Measurements from ENCODE around the gene DNAAF1.

DNAAF1 gene

GRCh38 chr16:84176192-84177053 lies 31.3 kb downstream of the DNAAF1 start:
- Mint-ChIP-seq H3K27ac (ENCODE audit: low read depth) (no peak overlapping the region), H3K4me1 (peaks cover 7% of the 10 kb centered on the region), H3K27me3 (no peaks in the 10 kb centered on the region), H3K9me3 (no peaks in the 10 kb centered on the region), H3K36me3 (ENCODE audit: insufficient read depth) (peaks cover 8% of the 10 kb centered on the region), H3K4me3 (no peak overlapping the region)
- ATAC-seq (replicated peaks; ENCODE audit: extremely low read depth, poor library complexity, severe bottlenecking), result no peak
- no peak for DNase-seq (ENCODE audit: low spot score in 2 of 2)

- ATAC-seq (replicated peaks; ENCODE audit: extremely low read depth, poor library complexity, severe bottlenecking) (no peak), DNase-seq (ENCODE audit: low spot score in 2 of 2) (no peak)
- Mint-ChIP-seq H3K27me3 (no peaks in the 10 kb centered on the region), H3K4me1 (peaks cover 7% of the 10 kb centered on the region), H3K27ac (ENCODE audit: low read depth) (no peak overlapping the region), H3K4me3 (no peak overlapping the region), H3K9me3 (no peaks in the 10 kb centered on the region), H3K36me3 (ENCODE audit: insufficient read depth) (peaks cover 8% of the 10 kb centered on the region)
Observed at GRCh38 chr16:84177741-84178073, 32.6 kb downstream of the DNAAF1 start.

- no peaks in the 10 kb centered on the region for H3K27me3 Mint-ChIP-seq
- H3K9me3 Mint-ChIP-seq, result no peaks in the 10 kb centered on the region
- H3K27ac Mint-ChIP-seq (ENCODE audit: low read depth), result no peak overlapping the region
- H3K36me3 Mint-ChIP-seq (ENCODE audit: insufficient read depth), result peaks cover 8% of the 10 kb centered on the region
- no peak overlapping the region for H3K4me3 Mint-ChIP-seq
- no peak for DNase-seq (ENCODE audit: low spot score in 2 of 2)
- peaks cover 7% of the 10 kb centered on the region for H3K4me1 Mint-ChIP-seq
- no peak for ATAC-seq (replicated peaks; ENCODE audit: extremely low read depth, poor library complexity, severe bottlenecking)
Observed at GRCh38 chr16:84178146-84178765, 33.1 kb downstream of the DNAAF1 start.

GRCh38 chr16:84178892-84179611 lies 33.9 kb downstream of the DNAAF1 start:
- ATAC-seq (replicated peaks; ENCODE audit: extremely low read depth, poor library complexity, severe bottlenecking) (no peak), DNase-seq (ENCODE audit: low spot score in 2 of 2) (no peak)
- H3K27ac Mint-ChIP-seq (ENCODE audit: low read depth), result no peak overlapping the region

GRCh38 chr16:84179612-84180320 lies 34.7 kb downstream of the DNAAF1 start:
- DNase-seq (ENCODE audit: low spot score in 2 of 2), result no peak
- Mint-ChIP-seq H3K9me3 (no peaks in the 10 kb centered on the region), H3K27me3 (no peaks in the 10 kb centered on the region), H3K4me3 (no peak overlapping the region), H3K27ac (ENCODE audit: low read depth) (no peak overlapping the region), H3K4me1 (peaks cover 14% of the 10 kb centered on the region), H3K36me3 (ENCODE audit: insufficient read depth) (peaks cover 12% of the 10 kb centered on the region)
- ATAC-seq (replicated peaks; ENCODE audit: extremely low read depth, poor library complexity, severe bottlenecking), result no peak

More at GRCh38 chr16:84178892-84179611, 33.9 kb downstream of the DNAAF1 start:
- no peak overlapping the region for H3K4me3 Mint-ChIP-seq
- no peaks in the 10 kb centered on the region for H3K27me3 Mint-ChIP-seq
- no peaks in the 10 kb centered on the region for H3K9me3 Mint-ChIP-seq
- H3K36me3 Mint-ChIP-seq (ENCODE audit: insufficient read depth), result peaks cover 10% of the 10 kb centered on the region
- H3K4me1 Mint-ChIP-seq, result peaks cover 8% of the 10 kb centered on the region

- DNase-seq (ENCODE audit: low spot score in 2 of 2) (no peak), ATAC-seq (replicated peaks; ENCODE audit: extremely low read depth, poor library complexity, severe bottlenecking) (no peak)
- no peak overlapping the region for H3K27ac Mint-ChIP-seq (ENCODE audit: low read depth)
- peaks cover 14% of the 10 kb centered on the region for H3K4me1 Mint-ChIP-seq
- H3K9me3 Mint-ChIP-seq, result no peaks in the 10 kb centered on the region
- H3K27me3 Mint-ChIP-seq, result no peaks in the 10 kb centered on the region
- peaks cover 13% of the 10 kb centered on the region for H3K36me3 Mint-ChIP-seq (ENCODE audit: insufficient read depth)
- H3K4me3 Mint-ChIP-seq, result no peak overlapping the region
Observed at GRCh38 chr16:84180519-84181140, 35.5 kb downstream of the DNAAF1 start.

- ATAC-seq (replicated peaks; ENCODE audit: extremely low read depth, poor library complexity, severe bottlenecking) (no peak), DNase-seq (ENCODE audit: low spot score in 2 of 2) (no peak)
- Mint-ChIP-seq H3K9me3 (no peaks in the 10 kb centered on the region), H3K4me1 (peaks cover 14% of the 10 kb centered on the region), H3K36me3 (ENCODE audit: insufficient read depth) (peaks cover 13% of the 10 kb centered on the region), H3K4me3 (no peak overlapping the region), H3K27me3 (no peaks in the 10 kb centered on the region), H3K27ac (ENCODE audit: low read depth) (no peak overlapping the region)
Observed at GRCh38 chr16:84181144-84181915, 36.2 kb downstream of the DNAAF1 start.

GRCh38 chr16:84182104-84182503 lies 37.0 kb downstream of the DNAAF1 start:
- no peaks in the 10 kb centered on the region for H3K27me3 Mint-ChIP-seq
- ATAC-seq (replicated peaks; ENCODE audit: extremely low read depth, poor library complexity, severe bottlenecking) (no peak), DNase-seq (ENCODE audit: low spot score in 2 of 2) (no peak)
- peaks cover 19% of the 10 kb centered on the region for H3K4me1 Mint-ChIP-seq
- H3K27ac Mint-ChIP-seq (ENCODE audit: low read depth), result no peak overlapping the region
- peaks cover 18% of the 10 kb centered on the region for H3K36me3 Mint-ChIP-seq (ENCODE audit: insufficient read depth)
- H3K9me3 Mint-ChIP-seq, result no peaks in the 10 kb centered on the region
- no peak overlapping the region for H3K4me3 Mint-ChIP-seq

- DNase-seq (ENCODE audit: low spot score in 2 of 2), result no peak
- no peak for ATAC-seq (replicated peaks; ENCODE audit: extremely low read depth, poor library complexity, severe bottlenecking)
- Mint-ChIP-seq H3K4me1 (peaks cover 19% of the 10 kb centered on the region), H3K9me3 (no peaks in the 10 kb centered on the region), H3K27me3 (no peaks in the 10 kb centered on the region), H3K36me3 (ENCODE audit: insufficient read depth) (peaks cover 18% of the 10 kb centered on the region), H3K4me3 (no peak overlapping the region), H3K27ac (ENCODE audit: low read depth) (no peak overlapping the region)
Observed at GRCh38 chr16:84182680-84183571, 37.8 kb downstream of the DNAAF1 start.

GRCh38 chr16:84183572-84183875 lies 38.4 kb downstream of the DNAAF1 start:
- H3K27me3 Mint-ChIP-seq, result no peaks in the 10 kb centered on the region
- H3K4me1 Mint-ChIP-seq, result peaks cover 19% of the 10 kb centered on the region
- H3K27ac Mint-ChIP-seq (ENCODE audit: low read depth), result no peak overlapping the region
- DNase-seq (ENCODE audit: low spot score in 2 of 2) (no peak), ATAC-seq (replicated peaks; ENCODE audit: extremely low read depth, poor library complexity, severe bottlenecking) (no peak)
- peaks cover 17% of the 10 kb centered on the region for H3K36me3 Mint-ChIP-seq (ENCODE audit: insufficient read depth)
- H3K4me3 Mint-ChIP-seq, result no peak overlapping the region
- H3K9me3 Mint-ChIP-seq, result no peaks in the 10 kb centered on the region
